DMS 273 treated with DMSO at 0.1 percent for 48 hours (cell line): ENCODE results near the gene UBE2I.
"Not testable (repeated sequence)": the region's sequence is repeated elsewhere in the genome, so short reads cannot be mapped to it uniquely, and the experiment has no call there.

ENCODE experiments used
- DNase-seq: peaks from one replicate; lab custom pipeline; 2025; lab: John Stamatoyannopoulos, UW

The UBE2I gene

DNA sequence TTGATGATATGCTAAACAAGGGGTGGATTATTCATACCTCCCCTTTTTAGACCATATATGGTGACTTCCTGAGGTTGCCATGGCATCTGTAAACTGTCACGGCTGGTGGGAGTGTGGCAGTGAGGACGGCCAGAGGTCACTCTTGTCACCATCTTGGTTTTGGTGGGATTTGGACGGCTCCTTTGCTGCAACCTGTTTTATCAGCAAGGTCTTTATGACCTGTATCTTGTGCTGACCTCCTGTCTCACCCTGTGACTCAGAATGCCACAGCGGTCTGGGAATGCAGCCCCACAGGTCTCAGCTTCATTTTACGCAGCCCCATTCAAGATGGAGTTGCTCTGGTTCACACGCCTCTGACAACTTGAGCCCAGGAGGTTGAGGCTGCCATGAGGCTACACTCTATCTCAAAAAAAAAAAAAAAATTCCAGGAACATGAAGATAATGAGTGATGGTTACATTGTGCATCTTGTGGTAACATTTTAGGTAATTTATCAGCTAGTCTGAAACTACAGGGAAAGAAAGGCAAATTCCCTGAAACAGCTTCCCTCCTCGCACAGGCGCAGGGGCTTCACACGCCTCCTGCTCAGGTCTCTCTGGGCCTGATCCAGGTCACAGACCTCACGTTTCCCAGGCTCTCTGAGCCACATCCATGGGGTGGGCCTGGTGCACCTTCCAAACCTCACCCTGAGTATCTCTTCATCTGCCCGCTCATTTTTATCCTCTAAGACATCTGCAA, 15.3 kb upstream of the UBE2I start:
- no peak for DNase-seq

DNA sequence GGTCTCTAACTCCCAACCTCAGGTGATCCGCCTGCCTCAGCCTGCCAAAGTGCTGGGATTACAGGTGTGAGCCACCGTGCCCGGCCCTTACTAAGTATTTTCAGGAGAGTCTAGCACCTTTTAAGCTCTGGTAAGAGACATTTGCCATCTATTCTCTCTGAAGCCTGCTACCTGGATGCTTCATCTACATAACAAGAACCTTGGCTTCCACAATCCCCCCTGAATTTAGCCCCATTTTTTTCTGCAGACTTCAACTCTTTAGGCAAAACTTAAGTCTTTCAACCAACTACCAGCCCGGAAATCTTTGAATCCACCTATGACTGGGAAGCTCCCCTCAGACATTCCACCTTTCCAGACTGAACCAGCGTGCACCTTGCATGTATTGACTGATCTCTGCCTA, 14.0 kb upstream of the UBE2I start:
- DNase-seq = no peak

DNA sequence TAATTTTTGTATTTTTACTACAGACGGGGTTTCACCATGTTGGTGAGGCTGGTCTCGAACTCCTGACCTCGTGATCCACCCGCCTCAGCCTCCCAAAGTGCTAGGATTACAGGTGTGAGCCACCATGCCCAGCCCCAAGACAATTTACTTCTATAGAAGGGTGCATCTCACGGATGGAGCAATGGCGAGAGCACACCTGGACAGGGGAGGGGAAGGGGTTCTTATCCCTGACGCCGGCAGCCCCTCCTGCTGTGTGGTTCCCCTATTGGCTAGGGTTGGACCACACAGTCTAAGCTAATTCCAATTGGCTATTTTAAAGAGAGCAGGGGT, 12.8 kb upstream of the UBE2I start:
- not testable (repeated sequence) for DNase-seq

DNA sequence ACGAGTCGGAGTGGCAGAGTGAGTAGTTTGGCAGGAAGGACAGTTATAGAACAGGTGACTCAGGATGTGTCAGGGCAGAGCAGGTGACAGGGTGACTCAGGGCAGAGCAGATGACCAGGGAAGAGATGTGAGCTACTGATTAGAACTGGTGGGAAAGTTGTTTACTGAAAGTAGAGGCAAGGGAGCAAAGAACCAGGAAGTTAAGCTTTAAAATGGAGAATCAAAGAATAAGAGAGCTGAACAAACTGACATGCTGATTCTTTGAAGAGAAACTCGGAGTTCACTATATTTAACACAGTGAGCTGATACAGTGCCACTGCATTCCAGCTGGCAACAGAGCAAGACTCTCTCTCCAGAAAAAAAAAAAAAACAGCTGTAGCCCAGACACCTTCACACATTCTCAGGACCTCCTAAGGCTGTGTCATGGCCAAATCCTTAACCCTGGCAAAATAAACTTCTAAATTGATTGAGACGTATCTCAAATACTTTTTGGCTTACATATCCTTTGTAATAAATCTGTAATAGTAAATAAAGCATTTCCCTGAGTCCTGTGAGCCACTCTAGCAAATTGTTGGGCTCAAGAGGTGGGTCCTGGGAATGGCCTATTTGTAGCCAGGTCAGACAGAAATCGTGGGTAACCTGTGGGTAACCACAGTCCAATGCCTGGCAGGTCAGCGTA, 12.3 kb upstream of the UBE2I start:
- DNase-seq = no peak

DNA sequence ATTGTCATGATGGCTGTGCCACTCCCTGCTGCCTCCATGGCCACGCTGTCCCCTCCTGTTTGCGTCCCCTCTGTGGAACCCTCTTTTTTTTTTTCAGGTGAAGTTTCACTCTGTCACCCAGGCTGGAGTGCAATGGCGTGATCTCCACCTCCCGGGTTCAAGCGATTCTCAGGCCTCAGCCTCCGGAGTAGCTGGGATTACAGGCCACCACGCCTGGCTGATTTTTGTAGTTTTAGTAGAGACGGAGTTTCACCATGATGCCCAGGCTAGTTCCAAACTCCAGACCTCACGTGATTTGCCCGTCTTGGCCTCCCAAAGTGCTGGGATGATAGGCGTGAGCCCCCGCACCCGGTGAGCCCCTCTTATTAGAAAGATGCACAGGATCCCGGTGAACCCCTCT, 11.0 kb upstream of the UBE2I start:
- no peak for DNase-seq

DNA sequence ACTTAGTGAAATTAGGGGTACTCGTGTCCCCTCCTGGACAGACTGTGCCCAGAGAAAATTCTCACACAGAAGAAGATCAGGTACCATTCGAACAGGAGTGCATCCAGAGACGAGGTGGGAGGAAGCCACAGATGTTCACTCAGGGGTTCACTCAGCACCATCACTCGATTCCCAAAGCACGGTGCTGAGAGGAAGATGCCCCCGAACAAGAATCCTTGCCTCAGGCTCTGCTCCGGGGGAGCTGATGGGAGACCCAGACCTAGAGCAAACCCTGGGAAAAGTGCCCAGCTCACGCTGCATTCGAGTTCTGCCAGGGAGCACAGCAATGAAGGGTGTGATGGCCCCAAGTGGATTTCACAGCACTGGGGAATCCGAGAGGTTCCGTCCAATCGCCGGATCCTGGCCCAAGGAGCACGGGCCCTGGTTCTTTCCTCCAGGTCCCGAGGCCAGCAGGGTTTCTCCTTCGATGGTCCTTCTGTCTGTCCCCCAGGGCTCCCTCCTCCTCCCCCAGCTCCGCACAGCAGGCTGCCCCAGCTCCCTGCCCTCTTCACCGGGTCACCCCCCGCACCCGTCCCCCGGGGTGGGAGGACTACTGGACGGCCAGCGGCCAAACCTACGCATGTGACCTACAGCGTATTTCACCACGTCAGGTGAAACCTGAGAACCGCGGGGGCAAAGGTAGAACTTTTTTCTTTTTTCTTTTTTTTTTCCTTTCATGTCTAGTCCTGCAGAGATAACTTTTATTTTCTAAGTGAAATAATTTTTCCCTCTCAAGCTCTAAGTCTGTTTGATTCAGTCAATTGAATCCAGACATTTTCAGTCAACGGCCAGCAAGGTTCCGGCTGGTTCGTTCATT, 10.2 kb upstream of the UBE2I start:
- DNase-seq = no peak

DNA sequence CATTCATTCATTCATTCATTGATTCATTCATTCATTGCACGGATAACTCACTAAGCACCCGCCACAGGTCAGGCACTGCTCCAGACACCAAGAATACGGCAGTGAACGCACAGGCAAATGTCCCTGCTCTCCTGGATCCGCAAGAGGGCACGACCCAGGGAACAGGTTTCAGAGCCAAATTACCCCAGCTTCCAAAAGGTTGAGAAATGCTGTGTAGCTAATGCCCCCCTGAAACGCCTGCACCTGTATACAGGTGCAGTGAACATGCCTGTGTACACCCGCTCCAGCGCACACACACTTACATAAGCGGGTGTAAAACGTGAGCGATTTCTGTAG, 9.6 kb upstream of the UBE2I start:
- DNase-seq = no peak

DNA sequence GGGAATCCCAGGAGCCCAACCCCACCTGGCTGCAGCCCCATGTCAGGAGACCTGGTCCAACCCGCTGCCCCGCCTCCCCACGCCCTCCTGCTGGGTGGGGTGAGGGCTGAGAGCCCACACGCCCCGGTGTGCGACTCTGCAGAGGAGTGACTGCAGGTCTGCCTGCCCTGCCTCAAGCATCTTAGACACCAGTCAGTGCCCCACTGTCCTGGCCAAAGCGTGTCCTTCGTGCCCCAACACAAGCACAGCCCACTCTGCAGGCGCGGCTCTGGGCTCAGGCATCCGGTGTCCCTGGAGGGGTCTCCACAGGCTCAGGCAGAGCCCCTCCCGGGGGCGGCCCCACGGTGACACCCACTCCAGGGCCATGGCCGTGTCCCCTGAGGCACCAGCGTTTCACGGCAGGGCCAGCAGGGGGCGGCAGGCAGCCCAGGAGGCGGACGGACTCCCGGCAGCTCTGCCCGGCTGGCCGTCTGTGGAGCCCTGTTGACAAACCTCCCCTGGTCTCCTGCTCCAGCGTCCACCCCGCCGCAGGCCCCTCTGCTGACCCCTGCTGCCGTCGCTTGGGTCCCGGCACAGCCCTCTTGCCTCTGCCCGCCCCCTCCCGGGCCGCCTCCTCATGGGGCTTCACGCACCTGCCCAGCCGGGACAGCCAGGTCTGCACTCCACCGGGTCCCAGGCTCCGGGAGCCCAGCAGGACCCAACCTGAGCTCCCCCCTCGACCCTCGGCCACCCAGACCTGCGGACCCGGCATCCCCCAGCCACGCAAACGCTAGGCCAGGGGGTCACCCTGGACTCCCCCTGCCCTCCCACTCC, 8.6 kb upstream of the UBE2I start:
- no peak for DNase-seq

DNA sequence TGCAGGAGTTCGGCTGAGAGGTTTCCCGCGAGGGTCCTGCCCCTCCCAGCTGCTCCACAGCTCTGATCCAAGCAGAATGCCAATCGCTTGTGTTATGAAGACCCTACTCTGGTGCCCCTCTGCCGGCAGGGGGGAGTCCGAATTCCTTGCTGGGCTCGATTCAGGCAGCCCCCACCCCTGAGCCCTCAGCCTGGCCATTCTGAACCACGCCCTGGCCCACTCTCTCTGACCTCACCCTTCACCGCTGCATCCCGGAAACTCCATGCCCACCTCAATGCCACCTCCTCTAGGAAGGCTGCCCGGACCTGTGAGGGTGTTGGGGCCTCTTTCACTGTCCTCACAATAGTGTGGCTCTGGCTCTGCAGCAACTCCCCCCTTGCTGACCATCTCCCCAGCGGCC, 7.9 kb upstream of the UBE2I start:
- no peak for DNase-seq

DNA sequence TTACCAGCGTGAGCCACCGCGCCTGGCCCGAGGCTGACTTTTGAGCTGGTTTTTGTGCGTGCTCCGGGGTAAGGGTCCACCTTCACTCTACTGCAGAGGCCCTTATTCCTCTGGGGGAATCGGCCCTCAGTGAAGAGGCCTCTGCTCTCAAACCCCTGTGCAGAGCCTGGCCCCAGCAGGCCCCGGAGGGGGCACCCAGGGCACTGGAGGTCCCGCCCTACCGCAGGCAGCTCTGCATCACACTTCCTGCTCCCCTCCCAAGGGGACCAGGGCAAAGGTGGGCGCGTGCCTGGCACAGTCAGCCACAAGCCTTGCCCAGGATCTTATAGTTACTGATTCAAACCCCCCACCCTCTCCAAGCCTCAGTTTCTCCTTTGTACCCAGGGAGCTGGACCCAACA, 3.6 kb upstream of the UBE2I start:
- DNase-seq = no peak

DNA sequence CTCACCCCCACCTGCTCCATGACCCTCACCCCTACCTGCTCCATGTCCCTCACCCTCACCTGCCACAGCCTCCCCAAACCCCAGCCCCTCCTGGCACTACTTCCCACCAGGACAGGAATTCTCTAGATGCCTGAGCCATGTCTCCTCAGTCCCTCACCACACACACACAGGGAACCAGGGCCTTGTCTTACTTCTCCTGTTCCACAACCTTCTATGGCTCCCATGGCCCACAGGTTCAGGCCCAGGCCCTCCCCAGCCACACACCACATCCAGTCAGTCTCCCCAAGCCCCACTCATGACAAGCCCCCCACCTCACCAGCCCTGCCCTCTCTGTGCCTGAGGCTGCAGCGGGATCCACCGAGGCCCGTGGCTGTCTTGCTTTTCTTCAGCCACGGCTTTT, 3.1 kb upstream of the UBE2I start:
- DNase-seq = no peak

DNA sequence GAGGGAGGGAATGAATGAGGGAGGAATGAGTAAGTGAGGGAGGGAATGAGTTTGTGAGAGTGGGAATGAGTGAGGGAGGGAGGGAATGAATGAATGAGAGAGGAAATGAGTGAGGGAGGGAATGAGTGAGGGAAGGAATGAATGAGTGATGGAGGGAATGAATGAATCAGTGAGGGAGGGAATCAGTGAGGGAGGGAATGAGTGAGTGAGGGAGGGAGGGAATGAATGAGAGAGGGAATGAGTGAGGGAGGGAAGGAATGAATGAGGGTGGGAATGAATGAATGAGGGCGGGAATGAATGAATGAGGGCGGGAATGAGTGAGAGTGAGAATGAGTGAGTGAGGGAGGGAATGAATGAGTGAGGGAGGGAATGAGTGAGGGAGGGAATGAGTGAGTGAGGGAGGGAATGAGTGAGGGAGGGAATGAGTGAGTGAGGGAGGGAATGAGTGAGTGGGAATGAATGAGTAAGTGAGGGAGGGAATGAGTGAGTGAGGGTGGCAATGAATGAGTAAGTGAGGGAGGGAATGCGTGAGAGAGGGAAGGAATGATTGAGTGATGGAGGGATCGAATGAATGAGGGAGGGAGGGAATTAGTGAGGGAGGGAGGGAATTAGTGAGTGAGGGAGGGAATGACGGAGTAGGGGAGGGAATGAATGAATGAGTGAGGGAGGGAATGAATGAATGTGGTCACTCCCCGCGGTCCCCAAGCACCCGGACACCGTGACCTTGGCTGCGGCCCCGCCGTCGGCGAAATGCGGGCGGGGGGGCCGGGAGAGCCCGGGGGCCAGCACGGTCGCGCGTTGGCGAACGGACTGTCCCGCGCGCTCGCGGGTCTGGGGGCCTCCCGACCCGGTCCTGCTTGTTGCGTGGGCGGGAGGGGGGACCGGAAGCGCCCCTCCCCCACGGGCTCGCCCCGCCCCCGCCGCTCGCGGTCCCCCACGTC, 1.1 kb upstream of the UBE2I start:
- DNase-seq = no peak

DNA sequence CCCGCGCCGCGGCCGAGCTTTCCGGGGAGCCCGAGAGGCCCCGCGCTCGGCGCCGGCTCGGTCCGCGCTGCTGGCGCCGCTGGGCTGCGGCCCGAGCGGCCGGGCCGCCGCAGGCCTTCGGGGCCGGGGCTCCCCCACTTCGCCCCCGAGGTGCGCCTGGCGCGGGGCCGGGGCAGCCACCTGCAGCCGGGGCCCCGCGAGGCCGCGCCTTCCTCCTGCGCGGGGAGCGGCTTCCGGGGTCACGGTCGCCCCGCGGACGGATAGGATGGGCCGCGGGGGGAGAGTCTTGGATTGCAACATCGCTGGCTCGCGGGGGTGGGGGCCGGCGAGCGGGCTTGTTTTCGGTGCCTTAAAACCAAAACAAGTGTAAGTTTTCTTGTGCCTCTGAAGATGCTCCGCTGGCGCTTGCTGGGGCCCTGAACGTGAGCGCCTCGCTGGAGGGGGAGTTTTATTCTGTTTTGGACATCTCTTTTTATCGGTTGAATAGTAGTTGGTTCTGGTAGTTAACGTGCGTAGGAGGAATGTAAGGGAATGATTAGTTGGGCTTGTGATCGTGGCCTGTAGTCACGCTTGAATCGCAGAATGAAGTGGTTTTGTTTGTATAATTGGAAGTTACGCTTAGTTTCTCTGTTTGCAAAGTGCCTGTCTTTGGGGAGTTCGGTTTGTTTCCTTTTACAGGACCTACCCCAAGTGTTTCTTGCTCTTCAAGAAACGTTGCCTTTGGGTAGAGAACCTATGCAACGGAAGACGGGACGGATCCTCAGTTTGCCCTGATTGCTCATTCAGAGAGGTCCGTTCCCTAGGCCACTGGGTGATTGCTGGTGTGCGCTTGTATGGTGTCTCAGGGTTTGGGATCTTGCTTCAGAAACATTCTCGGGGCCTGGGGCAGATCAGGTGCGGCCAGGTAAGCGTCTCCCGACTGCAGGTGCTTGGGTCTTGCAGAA, 724 bp downstream of the UBE2I start:
- DNase-seq = no peak

DNA sequence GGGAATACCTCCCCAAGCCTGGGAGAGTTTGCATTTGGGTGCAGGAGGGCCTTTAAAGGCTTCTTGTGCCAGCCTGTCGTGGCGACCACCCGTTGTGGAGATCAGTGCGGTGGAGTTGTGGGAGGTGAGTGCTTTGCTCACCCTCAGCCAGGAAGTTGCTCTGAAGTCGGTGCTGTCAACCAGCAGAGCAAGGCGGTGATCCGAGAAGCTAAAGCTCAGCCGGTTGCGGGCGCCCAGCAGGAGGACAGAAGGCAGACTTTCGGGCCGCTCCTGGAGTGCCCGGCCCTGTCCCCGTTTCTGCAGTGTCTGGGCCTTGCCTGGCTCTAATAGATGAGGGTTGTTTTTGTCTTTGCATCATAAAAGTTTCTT, 1.4 kb downstream of the UBE2I start:
- no peak for DNase-seq

DNA sequence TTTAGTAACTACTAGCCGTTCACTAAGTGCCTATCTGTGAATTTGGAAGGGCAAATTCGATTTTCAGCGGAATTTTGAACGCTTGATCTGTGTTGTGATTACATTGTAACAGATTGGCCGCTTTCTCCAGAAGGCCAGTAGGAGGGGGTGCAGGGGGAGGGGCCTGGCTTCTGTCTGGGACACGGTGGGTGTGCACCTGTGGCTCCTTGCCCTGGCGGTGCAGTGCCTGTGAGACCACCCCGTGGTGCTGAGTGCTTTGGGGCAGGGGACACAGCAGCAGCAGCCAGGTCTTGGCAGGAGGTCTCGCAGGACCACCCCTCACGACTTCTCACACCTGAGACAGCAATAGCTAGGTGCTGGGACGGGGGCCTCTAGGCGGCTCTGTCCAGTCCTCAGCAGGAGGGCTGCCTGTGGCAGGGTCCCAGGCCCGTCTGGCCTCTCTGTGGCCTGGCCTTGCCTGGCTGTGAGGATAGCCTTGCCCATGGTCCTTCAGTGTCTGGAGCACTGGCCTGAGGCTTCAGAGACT, 1.8 kb downstream of the UBE2I start:
- DNase-seq = no peak

DNA sequence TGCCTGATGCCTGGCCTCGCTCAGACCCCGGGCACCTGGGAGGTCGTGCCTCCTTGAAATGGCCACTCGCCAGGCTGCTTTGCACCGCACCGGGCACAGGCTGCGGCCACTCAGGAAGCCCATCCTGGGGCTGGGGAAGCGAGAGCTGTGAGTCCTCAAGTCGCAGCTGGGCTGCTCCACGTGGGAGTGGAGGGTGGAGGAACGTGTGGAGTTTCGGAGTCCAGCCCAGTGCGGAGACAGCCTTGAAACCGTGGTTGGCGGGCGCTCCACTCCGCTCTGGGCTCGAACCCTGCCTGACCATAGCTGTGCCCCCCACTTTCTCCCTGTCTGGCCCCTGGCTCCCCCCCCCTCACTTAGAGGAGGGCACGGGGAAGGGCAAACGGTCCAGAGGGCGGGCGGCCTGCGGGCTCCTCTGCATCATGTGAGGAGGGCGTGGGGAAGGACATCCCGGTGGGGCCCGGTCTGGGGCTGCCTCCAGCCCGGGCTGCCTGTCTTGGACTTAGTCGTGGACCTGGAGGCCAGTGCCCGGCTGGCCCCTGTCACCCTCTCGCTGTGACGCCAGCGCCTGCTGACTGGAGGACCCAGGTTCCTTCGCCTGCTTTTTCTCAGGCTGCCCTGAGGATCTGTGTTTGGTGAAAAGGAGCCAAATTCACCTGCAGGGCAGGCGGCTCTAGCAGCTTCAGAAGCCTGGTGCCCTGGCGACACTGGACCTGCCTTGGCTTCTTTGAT, 2.5 kb downstream of the UBE2I start:
- DNase-seq = no peak

DNA sequence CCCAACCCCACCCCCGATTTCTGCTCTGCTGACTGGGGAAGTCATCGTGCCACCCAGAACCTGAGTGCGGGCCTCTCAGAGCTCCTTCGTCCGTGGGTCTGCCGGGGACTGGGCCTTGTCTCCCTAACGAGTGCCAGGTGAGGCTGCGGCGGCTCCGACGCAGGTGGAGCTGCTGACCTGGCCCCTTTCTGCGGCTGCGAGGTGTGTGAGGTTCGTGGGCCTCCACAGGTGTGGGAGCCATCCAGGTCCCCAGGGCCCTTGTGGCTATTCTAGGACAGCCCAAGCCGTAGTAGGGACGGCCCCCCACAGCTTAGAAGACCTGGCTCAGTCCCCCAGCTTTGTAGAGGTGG, 3.0 kb downstream of the UBE2I start:
- no peak for DNase-seq

DNA sequence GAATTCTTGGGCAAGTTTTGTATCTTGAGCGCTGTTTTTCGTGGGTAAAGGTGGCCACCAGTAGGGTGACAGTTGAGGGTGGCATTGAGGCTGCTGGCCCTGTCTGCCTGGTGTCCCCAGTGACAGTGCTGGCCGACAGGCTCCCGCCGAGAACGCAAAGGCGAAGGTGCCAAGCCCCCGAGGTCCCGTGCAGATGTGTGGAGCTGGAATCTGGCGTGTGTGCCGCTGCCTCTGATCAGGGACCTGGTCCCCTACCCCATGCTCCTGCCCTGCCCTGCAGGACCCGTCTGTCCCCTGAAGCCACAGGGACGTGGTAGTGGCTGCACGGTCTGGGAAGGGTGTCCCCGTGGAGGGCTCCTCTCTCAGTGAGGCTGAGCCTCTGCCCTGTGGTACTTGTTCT, 3.5 kb downstream of the UBE2I start:
- no peak for DNase-seq

DNA sequence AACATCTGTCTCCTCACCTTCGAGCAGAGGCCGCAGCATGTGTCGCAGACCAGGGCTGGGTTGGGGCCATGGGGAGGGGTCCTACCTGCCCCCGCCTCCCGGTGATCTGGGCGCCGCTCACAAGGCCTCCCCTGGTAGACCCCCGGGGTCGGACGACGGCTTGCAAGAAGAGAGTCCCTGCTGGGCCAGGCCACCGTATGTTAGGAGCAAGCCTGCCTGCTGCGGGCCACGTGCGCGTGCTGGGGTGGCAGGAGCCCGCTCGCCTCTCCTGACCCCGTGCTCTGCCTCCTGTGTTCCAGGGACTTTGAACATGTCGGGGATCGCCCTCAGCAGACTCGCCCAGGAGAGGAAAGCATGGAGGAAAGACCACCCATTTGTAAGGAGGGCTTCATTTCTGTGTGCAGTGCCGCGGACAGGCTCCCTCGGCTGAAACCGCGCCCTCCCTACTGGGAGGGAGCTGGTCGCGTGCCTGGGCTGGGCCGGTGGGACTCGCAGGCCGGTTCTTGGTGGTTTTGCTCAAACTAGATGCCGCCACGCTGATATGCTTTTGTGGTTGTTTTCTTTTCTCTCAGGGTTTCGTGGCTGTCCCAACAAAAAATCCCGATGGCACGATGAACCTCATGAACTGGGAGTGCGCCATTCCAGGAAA, 4.4 kb downstream of the UBE2I start:
- no peak for DNase-seq
